HG03135 (cell line): ENCODE results near the gene SGCA.

Experiments
- ATAC-seq: cut with Tn5 transposase; IDR thresholded peaks from one replicate; pipeline ENCODE4 v1.9.1; 2021; ENCODE audit warnings: mild to moderate bottlenecking, moderate library complexity; ENCODE audit not compliant: unreplicated experiment

Gene SGCA

GRCh38 chr17:50165867-50166517 lies at the start of gene SGCA:
SGCA (plus strand) TSS chr17:50166005; CDS start chr17:50166041, 36 bp downstream.
- no peak for ATAC-seq

- no peak for ATAC-seq
Observed at GRCh38 chr17:50117202-50118051, 48.4 kb upstream of the SGCA start.

GRCh38 chr17:50118076-50118827 lies 47.6 kb upstream of the SGCA start:
- no peak for ATAC-seq

GRCh38 chr17:50118828-50119218 lies 47.0 kb upstream of the SGCA start:
- no peak for ATAC-seq

- no peak for ATAC-seq
Observed at GRCh38 chr17:50120475-50121253, 45.1 kb upstream of the SGCA start.

DNA sequence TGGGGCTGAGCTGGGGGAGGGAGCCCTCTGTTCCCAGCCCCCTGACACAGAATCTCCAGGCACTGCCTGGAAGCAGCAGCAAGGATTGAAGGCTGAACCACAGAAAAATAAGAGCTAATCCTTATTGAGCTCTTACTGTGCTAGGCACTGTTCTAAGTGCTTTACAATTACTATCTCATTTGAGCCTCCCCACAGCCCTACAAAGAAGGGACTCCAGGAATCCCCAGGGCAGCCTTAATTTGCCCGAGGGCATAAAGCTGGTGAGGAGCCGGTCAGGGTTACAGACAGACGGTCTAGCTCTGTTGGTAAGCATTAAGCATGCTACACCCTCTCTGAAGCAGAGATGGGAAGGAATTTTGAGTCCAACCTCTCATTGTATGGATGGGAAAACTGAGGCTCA lies 42.9 kb upstream of the SGCA start:
- ATAC-seq: no peak

DNA sequence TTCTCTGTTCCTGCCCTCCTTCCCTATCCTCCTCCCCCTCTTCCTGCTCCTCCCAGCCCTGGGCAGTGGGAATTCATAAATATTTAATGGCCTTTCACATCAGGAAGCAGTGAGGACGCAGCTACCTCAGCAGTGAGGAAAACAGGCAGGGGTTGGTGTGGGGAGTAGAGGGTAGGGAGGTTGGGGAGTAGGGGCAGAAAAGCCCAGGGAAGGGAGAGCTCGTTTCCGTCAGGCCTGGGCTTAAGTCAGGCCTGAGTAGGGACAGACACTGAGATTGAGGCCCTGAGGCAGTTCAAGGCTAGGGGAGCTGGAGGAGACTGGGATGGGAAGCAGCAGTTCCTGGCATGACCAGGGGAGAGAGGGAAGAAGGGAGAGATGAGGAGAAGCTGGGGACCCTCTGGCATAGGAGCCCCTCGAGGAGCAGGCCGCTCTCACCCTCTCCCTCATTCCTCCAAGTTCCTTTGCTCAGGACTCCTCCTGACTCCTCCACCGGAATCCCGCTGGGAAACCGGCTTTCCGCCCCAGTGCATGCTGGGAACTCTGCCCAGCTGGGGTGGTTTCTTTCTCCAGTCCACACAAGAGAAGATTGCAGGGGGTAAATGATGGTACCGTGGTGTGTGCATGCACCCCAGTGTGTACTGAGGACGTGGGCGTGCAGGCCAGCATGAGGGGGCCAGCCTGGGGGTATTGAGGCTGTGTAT lies 42.0 kb upstream of the SGCA start:
- ATAC-seq: no peak

DNA sequence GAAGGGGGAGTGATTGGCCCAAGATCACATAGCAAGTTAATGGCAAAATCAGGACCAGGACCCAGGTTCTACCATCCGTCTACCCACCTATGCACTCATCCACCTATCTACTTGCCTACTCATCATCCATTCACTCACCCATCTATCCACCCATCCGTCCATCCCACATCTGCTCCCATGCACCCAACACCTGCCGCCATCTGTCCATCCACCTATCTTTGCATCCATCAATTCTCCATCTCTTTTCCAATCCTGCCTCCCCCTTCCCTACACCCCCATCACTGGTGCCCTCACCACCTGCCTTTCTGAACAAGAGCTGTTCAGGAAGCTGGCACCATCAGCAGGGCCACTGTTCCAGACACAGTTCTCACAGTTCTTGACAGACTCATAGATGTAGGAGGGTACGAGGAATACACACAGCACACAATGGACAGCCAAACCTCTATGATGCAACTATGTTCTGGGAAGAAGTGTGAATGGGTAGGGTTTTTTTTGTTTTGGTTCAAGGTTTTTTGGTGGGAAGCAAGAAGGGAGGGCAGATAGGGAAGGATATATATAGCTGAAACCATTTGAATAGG lies 40.3 kb upstream of the SGCA start:
- ATAC-seq: no peak

GRCh38 chr17:50127697-50128361 lies 38.0 kb upstream of the SGCA start:
- no peak for ATAC-seq

DNA sequence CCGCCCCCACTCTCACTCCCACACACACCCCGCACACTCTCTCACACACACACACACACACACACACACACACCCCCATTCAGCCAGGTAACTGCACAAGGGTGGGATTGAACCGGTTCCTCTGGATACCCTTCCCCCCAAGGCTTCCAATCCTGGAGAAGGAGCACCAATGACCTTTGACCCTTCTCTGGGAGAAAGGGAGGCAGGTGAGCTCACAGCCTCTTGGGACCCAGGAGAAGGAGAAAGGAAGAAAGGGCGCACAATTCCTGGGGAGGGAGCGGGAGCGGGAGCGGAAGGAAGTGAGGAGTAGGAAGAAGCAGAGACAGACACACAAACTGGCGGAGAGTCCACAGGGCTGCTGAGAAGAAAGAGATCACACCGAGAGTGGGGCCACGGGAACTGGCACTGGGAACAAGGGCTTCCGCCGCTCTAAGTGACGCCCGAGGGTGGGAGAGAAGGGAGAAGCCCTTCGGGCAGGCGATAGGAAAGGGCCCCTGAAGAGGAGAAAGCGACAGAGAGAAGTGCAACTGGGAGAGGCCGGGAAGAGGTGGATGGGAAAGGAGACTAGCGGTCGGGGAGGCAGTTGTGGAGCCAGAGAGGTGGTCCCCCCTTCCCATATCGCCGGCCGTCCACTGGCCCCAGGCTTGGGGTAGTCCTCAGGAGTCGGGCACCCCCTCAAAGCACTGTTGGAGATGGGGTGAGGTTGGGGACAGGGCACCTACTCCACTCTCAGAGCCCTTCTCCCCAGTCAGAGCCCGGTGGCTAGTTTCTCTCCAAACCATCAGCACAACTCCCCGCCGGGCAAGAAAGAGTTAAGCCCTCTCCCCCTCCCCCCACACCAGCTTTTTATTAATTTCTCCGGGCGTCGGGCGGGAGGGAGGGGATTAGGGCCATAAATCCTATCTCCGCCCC lies 37.1 kb upstream of the SGCA start:
- ATAC-seq: no peak

DNA sequence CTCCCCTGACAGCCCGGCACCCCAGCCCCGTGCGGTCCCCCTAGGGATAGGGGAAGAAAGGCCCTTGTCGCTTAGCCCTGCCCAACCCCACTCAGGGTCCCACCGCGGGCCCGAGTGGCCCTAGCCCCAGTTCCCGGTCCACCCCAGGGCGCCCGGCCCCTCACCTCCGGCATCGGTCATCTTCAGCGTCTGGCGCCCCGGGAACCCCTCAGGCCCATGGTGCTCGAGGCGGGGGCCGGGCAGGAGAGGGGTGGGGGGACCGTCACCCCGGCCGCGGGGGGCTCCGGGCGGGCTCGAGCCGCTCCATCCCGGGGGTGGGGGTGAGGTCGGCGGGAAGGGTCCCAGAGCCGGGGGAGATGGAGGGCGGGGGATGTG lies 36.5 kb upstream of the SGCA start:
- ATAC-seq: no peak

DNA sequence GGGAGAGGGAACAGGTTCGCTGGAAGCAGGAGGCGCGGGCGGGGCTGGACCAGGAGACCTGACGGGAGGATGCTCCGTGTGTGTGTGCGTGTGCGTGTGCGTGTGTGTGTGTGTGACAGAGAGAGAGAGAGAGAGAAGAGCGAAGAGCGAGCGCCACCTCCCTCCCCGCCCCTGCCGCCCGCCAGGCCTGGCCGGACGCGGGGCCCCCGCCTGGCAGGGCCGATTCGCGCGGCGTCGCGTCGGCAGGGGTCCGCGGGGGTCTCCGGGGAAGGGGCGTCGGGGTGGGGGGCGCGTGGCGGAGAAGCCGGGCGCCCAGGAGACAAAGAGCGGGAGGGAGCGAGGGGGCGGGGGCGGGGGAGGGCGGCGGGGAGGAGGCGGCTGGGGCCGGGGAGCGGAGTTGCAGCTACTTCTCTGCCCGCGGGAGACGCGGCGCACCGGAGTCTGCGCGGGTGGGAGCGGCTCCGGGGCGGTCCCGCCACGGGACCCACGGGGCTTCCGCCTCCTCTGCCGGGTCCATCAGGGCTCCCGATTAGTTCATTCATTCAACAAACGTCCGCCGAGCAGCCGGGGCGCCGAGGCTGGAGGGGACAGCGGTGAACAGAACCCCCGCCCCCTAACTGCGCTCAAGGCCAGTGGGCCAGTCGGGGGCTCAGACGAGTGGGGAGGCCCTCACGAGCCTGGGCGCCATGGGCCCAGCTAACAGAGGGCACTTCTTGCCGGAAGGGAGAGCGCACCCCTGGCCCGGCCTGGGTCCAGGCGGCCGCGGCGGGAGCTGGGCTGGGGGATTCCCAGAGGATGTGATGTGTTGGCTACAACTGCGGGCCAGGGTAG lies 35.9 kb upstream of the SGCA start, which contains the start of gene SAMD14:
TSS of gene SAMD14 (minus strand) at position 433 of the 831 bp plus-strand sequence. CDS start 5,201 bp downstream, outside the sequence.
- ATAC-seq: no peak

DNA sequence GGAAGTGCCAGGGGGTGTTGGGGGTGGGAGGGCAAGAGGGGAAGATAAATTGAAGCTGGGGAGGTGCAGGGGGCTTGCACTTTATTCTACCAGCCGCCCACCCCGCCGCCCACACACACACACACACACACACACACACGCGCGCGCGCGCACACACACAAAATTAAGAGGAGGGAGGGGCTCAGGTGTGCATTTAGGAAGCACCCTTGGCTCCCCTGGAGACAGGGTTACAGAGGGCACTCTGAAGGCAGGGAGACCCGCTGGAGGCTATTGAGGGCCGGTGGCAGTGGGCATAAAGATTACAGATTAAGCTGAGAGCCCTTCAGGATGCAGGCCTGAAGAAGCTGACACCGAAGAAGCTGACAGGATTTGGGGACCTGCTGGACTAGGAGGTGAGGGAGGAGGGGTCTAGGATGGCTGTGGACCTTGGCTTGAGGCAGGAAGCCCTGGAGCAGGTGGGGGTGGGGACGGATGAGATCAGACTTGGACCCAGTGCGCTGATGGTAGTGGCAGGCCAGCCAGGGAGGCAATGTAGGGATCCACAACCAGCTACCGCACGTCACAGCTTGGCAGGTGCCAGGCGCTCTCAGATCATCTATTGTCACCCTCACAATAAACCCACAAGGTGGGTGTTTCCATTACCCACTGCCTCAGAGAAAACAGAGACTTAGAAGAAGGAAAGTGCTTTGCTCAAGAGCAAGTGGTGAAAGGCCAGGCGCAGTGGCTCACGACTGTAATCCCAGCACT lies 35.1 kb upstream of the SGCA start:
- no peak for ATAC-seq

- ATAC-seq: no peak
Observed at GRCh38 chr17:50132104-50132794, 33.6 kb upstream of the SGCA start.

- no peak for ATAC-seq
Observed at GRCh38 chr17:50133028-50133768, 32.6 kb upstream of the SGCA start.

DNA sequence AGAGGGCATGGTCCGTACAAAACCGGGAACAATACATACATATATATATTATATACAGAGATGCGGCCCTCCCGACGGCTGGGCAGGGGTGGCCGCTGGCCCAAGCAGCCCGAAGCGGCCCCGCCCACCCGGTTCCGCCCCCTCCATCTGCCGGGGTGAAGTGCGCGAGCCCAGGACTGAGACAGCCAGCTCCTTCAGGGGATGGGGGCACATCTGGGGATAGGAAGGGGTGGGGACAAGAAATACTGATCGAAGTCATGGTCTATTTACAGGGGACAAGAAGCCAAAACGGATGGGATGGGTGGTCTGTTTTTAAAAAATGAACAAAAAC lies 32.1 kb upstream of the SGCA start:
- no peak for ATAC-seq
